Activated CD4-positive, alpha-beta memory T cell treated with anti-CD3 and anti-CD28 coated beads for 36 hours (primary cell): ENCODE measurements around the gene TNNT3. TPM values are rescaled to one million over a fixed set of nuclear protein-coding genes. Genes with fewer than 3 reads are reported as not detected.
A peak's percentile ranks its signal among the peaks of the same experiment; 100 is the strongest.
"Not testable (repeated sequence)": the region's sequence is repeated elsewhere in the genome, so short reads cannot be mapped to it uniquely, and the experiment has no call there.

ENCODE experiments used
- CTCF ChIA-PET: fragments of 350-600 bp; sonication (Branson Sonifier 250); formaldehyde crosslinking; loops from one replicate; lab custom pipeline; 2021; ENCODE audit warnings: antibody characterized with exemption, inconsistent platforms; lab: Charles Lee
- POLR2A ChIA-PET: fragments of 350-600 bp; sonication (Branson Sonifier 250); formaldehyde crosslinking; loops from one replicate; lab custom pipeline; 2021; ENCODE audit warnings: antibody characterized with exemption; lab: Charles Lee
- DNase-seq: peaks from one replicate; pipeline ENCODE4 v3.0.0-alpha.2; 2020
- H3K27ac Mint-ChIP-seq: one replicate; pipeline ENCODE4 v1.8.0; 2021; ENCODE audit warnings: mixed read lengths
- H3K27me3 Mint-ChIP-seq: one replicate; pipeline ENCODE4 v1.8.0; 2021; ENCODE audit warnings: mixed read lengths
- H3K36me3 Mint-ChIP-seq: one replicate; pipeline ENCODE4 v1.8.0; 2021; ENCODE audit warnings: mixed read lengths
- H3K4me1 Mint-ChIP-seq: one replicate; pipeline ENCODE4 v1.8.0; 2021; ENCODE audit warnings: low read depth, mixed read lengths
- H3K4me3 Mint-ChIP-seq: one replicate; pipeline ENCODE4 v1.8.0; 2021; ENCODE audit warnings: mild to moderate bottlenecking, mixed read lengths
- H3K9me3 Mint-ChIP-seq: one replicate; pipeline ENCODE4 v1.8.0; 2021; ENCODE audit warnings: mixed read lengths
- intact Hi-C: fragments of 100-400 bp; cut with micrococcal nuclease; formaldehyde crosslinking; loops from one replicate; pipeline ENCODE4 v1.15.1; 2023
- total RNA-seq, 2 experiments: library from RNA; stranded (reverse); gene quantifications; one replicate each; pipeline ENCODE4 v1.2.3, GENCODE V29; 2021

TNNT3 gene
- total RNA-seq, 2 experiments from 2014 or later = 6.0 to 6.8 TPM

DNA sequence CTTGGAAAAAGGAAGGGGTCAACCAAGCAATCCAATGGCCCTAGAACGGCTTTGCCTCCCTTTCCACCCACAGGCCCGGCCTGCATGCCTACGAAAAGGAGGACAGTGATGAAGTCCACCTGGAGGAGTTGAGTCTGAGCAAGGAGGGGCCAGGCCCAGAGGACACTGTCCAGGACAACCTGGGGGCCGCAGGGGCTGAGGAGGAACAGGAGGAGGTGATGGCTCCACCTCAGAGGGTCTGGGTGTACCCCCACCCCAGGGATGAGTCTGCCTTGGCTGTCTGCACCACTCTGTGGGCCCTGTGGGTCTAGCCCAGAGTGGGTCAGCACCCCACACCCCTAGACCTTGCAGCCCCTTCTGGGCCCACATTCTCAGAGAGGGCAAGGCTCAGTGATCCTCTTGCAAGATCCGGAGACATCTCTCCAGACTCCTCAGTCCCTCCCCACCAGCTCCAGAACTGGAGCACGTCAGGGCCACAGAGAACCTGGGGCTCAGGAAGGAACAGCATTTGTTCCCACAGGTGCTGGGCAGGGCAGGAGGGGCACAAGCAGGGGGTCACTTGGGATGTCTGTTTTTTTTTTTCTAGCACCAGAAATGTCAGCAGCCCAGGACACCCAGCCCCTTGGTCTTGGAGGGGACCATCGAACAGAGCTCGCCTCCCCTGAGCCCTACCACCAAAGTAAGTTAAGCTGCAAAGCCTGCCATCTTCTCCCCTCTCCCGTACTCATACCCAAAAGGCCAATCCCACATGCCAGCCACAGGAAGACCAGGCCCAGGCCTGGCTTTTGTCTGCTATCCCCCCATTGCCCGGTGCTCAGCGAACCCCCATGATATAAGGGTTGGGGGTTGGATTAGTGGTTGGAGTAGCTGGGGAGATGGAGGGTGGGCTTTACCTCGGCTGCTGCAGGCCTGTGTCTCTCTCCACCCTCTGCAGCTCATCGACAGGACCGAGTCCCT lies 35.9 kb upstream of the TNNT3 start:
- H3K27ac Mint-ChIP-seq = no peak overlapping the region
- no peak for DNase-seq
- CTCF ChIA-PET = interaction anchor here (0.6 to 3.4 kb wide), 20 partner anchors 11 to 269 kb away, joined by 3 to 78 read pairs (median 12); partner anchors contain the start of genes LSP1 and TNNT3
- peaks cover 6% of the 10 kb centered on the region for H3K4me1 Mint-ChIP-seq
- H3K36me3 Mint-ChIP-seq = peaks cover 2% of the 10 kb centered on the region
- H3K27me3 Mint-ChIP-seq = no peaks in the 10 kb centered on the region
- POLR2A ChIA-PET = no interaction called here
- no peaks in the 10 kb centered on the region for H3K9me3 Mint-ChIP-seq
- no peak overlapping the region for H3K4me3 Mint-ChIP-seq
- intact Hi-C loops = loop anchor here (5.0 kb wide), 1 partner anchor 34 kb away; the partner anchor contains the start of gene TNNT3

- no peak overlapping the region for H3K27ac Mint-ChIP-seq
- CTCF ChIA-PET = interaction anchor here (2.6 to 3.4 kb wide), 2 partner anchors 37 to 268 kb away, joined by 22 to 78 read pairs; partner anchors contain the start of gene TNNT3
- no peaks in the 10 kb centered on the region for H3K27me3 Mint-ChIP-seq
- POLR2A ChIA-PET = no interaction called here
- no peak for DNase-seq
- intact Hi-C loops = loop anchor here (5.0 kb wide), 1 partner anchor 33 kb away; the partner anchor contains the start of gene TNNT3
- peaks cover 7% of the 10 kb centered on the region for H3K36me3 Mint-ChIP-seq
- peaks cover 11% of the 10 kb centered on the region for H3K4me1 Mint-ChIP-seq
- H3K9me3 Mint-ChIP-seq = no peaks in the 10 kb centered on the region
- H3K4me3 Mint-ChIP-seq = no peak overlapping the region
Measured at GRCh38 chr11:1884303-1884700, 35.2 kb upstream of the TNNT3 start.

DNA sequence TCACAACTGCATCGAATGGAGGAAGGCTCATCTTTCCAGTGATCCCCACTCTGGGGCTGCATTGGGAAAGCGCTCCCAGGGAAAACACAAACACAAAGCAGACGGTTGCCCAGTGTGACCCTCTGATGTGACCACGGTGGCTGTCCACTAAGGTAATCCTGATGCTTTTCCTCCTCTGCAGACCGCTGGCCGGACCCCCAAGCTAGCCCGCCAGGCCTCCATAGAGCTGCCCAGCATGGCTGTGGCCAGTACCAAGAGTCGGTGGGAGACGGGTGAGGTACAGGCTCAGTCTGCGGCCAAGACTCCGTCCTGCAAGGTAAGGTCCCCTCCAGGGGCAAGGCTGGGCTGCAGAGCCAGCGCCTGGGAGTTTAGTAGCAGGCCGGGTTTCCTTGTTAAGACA lies 33.0 kb upstream of the TNNT3 start:
- CTCF ChIA-PET, intact Hi-C loops, H3K27ac Mint-ChIP-seq: not testable (repeated sequence)

GRCh38 chr11:1887451-1888346 lies 31.8 kb upstream of the TNNT3 start:
- H3K36me3 Mint-ChIP-seq = peaks cover 7% of the 10 kb centered on the region
- H3K9me3 Mint-ChIP-seq = no peaks in the 10 kb centered on the region
- no peak for DNase-seq
- H3K4me1 Mint-ChIP-seq = peaks cover 14% of the 10 kb centered on the region
- no peaks in the 10 kb centered on the region for H3K27me3 Mint-ChIP-seq
- H3K27ac Mint-ChIP-seq = no peak overlapping the region
- H3K4me3 Mint-ChIP-seq = no peak overlapping the region
- intact Hi-C loops = loop anchor here (2.0 kb wide), 1 partner anchor 43 kb away; no protein-coding TSS in a partner anchor
- ChIA-PET POLR2A (no interaction called here), CTCF (no interaction called here)

More for the DNA sequence above, 33.0 kb upstream of the TNNT3 start:
- H3K27me3 Mint-ChIP-seq, H3K9me3 Mint-ChIP-seq, POLR2A ChIA-PET, DNase-seq, H3K36me3 Mint-ChIP-seq, H3K4me3 Mint-ChIP-seq: not testable (repeated sequence)
- peaks cover 12% of the 10 kb centered on the region for H3K4me1 Mint-ChIP-seq

DNA sequence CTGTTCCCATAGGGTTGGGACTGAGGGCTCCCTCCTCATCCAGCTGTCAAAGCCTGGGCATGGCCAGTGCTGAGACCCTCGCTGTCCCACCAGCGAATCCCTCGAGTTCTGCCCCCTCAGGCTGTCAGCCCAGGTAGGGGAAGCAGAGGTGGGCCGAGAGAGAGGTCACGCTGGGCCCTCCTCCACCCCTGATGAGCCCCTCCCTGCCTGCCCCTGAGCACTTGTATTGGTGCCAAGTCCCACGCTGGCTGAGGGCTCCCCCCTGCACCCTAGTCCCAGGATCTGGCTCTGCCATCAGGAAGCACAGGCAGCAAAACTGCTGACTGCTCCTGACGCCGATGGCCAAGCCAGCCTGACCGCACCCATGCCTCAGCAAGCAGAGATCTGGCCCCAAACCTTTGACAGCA lies 31.2 kb upstream of the TNNT3 start:
- DNase-seq = no peak
- H3K4me3 Mint-ChIP-seq = no peak overlapping the region
- H3K27me3 Mint-ChIP-seq = no peaks in the 10 kb centered on the region
- peak overlapping the region; percentile 53 for H3K27ac Mint-ChIP-seq
- ChIA-PET CTCF (interaction anchor here (1.0 to 1.4 kb wide), 2 partner anchors 12 to 194 kb away, joined by 5 to 6 read pairs; no protein-coding TSS in a partner anchor), POLR2A (interaction anchor here (0.8 to 1.0 kb wide), 3 partner anchors 29 to 36 kb away, joined by 3 to 4 read pairs (median 3); partner anchors contain the start of gene LSP1)
- H3K4me1 Mint-ChIP-seq = peaks cover 18% of the 10 kb centered on the region
- intact Hi-C loops = loop anchor here (2.0 kb wide), 1 partner anchor 44 kb away; no protein-coding TSS in a partner anchor
- no peaks in the 10 kb centered on the region for H3K9me3 Mint-ChIP-seq
- peaks cover 7% of the 10 kb centered on the region for H3K36me3 Mint-ChIP-seq

GRCh38 chr11:1888811-1889210 lies 30.7 kb upstream of the TNNT3 start:
- Mint-ChIP-seq H3K4me1 (peaks cover 22% of the 10 kb centered on the region), H3K4me3 (no peak overlapping the region), H3K27me3 (no peaks in the 10 kb centered on the region), H3K27ac (peak overlapping the region; percentile 53), H3K36me3 (peaks cover 7% of the 10 kb centered on the region), H3K9me3 (no peaks in the 10 kb centered on the region)
- ChIA-PET POLR2A (interaction anchor here (0.8 to 1.0 kb wide), 3 partner anchors 28 to 36 kb away, joined by 3 to 4 read pairs (median 3); partner anchors contain the start of gene LSP1), CTCF (interaction anchor here (1.0 to 1.4 kb wide), 2 partner anchors 13 to 195 kb away, joined by 5 to 6 read pairs; no protein-coding TSS in a partner anchor)
- intact Hi-C loops = loop anchor here (2.0 kb wide), 1 partner anchor 44 kb away; no protein-coding TSS in a partner anchor
- DNase-seq = no peak

DNA sequence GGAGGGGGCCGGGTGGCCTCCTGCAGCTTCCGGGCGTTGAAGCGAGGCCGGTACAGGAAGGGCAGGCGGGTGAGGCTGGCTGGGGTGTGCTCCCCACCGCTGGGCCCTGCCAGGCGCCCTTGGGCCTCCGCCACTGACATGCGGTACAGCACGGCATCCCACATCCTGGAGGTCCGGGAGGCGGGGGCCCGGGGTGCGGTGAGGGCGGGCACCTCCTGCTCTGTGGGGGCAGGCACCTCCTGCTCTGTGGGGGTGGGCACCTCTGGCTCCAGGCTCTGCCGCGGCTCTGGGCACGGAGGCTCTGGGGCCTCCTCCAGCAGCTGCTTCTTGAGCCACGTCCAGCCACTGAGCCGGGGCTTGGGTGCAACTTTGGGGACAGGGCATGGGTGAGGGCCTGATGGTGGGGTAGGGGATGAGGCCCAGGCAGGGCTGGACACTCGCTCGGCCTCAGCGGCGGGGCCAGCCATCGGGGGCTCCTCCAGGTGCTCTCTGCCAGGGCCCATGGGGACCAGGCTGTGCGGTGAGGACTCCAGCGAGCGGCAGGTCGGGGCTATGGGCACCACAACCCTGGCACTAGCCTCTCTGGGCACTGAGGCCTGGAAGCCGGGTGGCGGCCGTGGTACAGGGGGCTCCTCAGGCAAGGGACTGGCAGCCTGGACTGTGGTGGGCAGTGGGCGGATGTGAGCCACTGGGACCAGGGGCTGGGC lies 30.1 kb upstream of the TNNT3 start:
- CTCF ChIA-PET = interaction anchor here (0.7 to 1.4 kb wide), 3 partner anchors 13 to 195 kb away, joined by 3 to 6 read pairs (median 5); no protein-coding TSS in a partner anchor
- POLR2A ChIA-PET = interaction anchor here (0.6 to 1.0 kb wide), 4 partner anchors 28 to 38 kb away, joined by 3 to 4 read pairs (median 3); partner anchors contain the start of gene LSP1
- peaks cover 22% of the 10 kb centered on the region for H3K4me1 Mint-ChIP-seq
- H3K27me3 Mint-ChIP-seq = no peaks in the 10 kb centered on the region
- H3K4me3 Mint-ChIP-seq = peak overlapping the region; percentile 20
- no peaks in the 10 kb centered on the region for H3K9me3 Mint-ChIP-seq
- H3K27ac Mint-ChIP-seq = peak overlapping the region; percentile 53
- intact Hi-C loops = loop anchor here (2.0 kb wide), 1 partner anchor 45 kb away; no protein-coding TSS in a partner anchor
- peaks cover 7% of the 10 kb centered on the region for H3K36me3 Mint-ChIP-seq
- DNase-seq = peak; percentile 84

DNA sequence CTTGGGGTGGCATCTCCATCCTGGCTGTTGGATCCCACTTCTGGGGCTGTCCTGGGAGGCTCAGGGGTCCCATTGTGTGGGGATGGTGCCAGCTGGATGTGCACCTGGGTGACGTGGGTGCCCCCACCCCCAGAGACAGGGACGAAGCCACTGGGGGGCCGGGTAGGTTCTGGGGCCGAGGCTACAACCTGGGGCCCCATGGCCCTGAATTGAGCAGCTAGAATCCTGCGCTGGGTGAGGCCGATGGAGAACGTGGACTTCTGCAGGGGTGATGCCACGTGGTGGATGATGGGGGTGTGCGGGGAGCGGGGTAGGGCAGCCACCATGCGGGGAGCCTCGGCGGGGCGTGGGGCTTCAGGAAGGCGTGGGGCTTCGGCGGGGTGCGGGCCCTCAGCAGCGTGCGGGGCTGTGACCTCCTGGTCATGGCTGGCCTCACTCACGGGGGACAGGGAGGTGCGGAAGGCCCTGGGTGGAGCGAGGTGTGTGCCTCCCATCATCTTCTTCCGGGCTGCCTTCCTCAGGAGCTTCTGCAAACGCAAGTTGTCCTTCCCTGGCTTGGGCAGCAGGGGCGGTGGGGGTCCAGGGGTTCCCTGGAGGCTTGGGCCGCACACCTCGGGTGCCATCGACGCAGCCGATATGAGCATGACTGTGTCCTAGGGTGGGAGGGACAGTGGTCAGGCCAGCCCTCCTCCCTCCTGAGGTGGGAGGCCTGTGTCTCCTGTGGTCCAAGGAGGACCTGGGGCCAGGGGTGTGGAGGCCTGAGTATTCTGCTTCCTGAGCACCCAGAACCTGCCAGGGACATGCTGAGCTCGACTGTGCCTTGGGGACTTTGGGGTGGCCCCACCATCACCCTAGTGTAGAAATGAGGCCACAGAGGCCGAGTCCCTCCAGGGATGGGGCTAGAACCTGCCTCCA lies 29.3 kb upstream of the TNNT3 start:
- intact Hi-C loops = loop anchor here (2.0 to 10.0 kb wide), 2 partner anchors 45 to 55 kb away; partner anchors contain the start of gene MRPL23
- Mint-ChIP-seq H3K27me3 (no peaks in the 10 kb centered on the region), H3K4me1 (peaks cover 22% of the 10 kb centered on the region), H3K36me3 (peaks cover 7% of the 10 kb centered on the region), H3K27ac (peak overlapping the region; percentile 49), H3K4me3 (peak overlapping the region; percentile 46), H3K9me3 (no peaks in the 10 kb centered on the region)
- ChIA-PET POLR2A (interaction anchor here (0.6 kb wide), 1 partner anchor 39 kb away, joined by 3 read pairs; no protein-coding TSS in a partner anchor), CTCF (interaction anchor here (0.7 to 2.5 kb wide), 5 partner anchors 8 to 196 kb away, joined by 3 to 16 read pairs (median 3); partner anchors contain the start of gene MRPL23)
- no peak for DNase-seq

DNA sequence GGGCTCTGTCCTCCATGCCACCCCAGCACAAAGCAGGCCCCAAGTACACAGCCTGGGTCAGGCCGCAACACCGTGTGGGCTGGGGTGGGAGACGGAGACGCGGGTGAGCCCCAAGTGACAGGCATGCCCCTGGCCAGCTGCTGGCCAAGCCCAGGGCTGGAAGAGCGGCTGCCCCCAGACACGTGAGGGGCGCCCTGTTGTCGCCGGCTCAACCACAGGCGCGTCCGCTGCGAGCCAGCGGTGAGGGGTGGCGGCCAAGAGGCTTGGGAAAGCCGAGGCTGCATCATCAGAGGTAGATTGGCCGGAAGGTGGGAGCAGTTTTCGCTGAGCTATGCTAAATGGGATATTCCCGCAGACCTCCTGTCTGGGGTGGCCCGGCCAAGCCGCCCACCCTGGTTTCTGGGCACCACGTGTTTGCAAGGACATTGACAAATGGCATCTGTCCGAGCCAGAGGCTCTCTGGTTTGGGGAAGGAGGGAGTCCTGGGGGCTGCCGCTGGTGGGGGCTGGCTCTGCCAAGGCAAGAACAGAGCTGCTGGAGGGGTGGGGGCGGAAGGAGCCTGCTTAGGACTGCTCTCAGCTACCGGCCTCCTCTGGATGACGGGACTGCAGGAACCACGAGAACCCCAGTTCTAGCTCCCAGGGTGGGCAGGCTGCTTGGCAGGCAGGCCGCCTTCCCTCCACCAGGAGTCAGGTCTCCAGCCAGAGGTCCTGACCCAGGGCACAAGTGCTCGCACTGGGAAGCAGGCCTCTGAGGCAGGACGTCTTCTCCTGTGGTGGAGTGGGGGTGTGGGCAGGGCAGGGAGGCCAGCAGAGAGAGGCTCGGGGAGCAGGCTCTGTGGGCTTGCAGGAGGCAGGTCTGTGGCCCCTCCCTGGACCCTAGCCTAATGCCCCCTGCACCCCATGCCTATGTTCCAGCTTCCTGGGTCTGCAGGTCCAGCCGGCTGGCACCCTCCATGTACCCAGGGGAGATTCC lies 28.4 kb upstream of the TNNT3 start:
- Mint-ChIP-seq H3K27me3 (no peaks in the 10 kb centered on the region), H3K9me3 (no peaks in the 10 kb centered on the region), H3K4me3 (peak overlapping the region; percentile 46), H3K27ac (no peak overlapping the region), H3K4me1 (peaks cover 22% of the 10 kb centered on the region), H3K36me3 (peaks cover 7% of the 10 kb centered on the region)
- intact Hi-C loops = loop anchor here (10.0 kb wide), 1 partner anchor 54 kb away; the partner anchor contains the start of gene MRPL23
- CTCF ChIA-PET = interaction anchor here (0.6 to 2.5 kb wide), 8 partner anchors 9 to 1451 kb away, joined by 3 to 16 read pairs (median 3); partner anchors contain the start of gene MRPL23
- POLR2A ChIA-PET = interaction anchor here (1.6 kb wide), 1 partner anchor 26 kb away, joined by 6 read pairs; no protein-coding TSS in a partner anchor
- no peak for DNase-seq
